Right lobe of liver (tissue), 6 donors: Measurements from ENCODE around the gene DPH1. TPM values are rescaled to one million over a fixed set of nuclear protein-coding genes. Genes with fewer than 3 reads are reported as not detected.

Experiments used
- ATAC-seq, 4 donors: fragments of 200-7000 bp; cut with Tn5 transposase; one replicate each; pipeline ENCODE4 v1.9.1; 2020; ENCODE audit warnings: mild to moderate bottlenecking in 4 of 4, moderate library complexity in 4 of 4
- DNase-seq, 3 donors: peaks; one replicate each; pipeline ENCODE4 v3.0.0-alpha.2; 2020
- H3K27ac ChIP-seq, 3 donors: fragments of 200-600 bp; one replicate each; pipeline ENCODE4 v1.8.0; 2022
- H3K27me3 ChIP-seq, 2 donors: fragments of 200-600 bp; one replicate each; pipeline ENCODE4 v1.8.0; 2022
- H3K36me3 ChIP-seq, 4 donors: fragments of 200-600 bp; sonication (generic) in 1 of 4; one replicate each; pipeline versions ENCODE4 v1.5.1 to v1.8.0; 2017 to 2022; ENCODE audit warnings: control low read depth in 1 of 4
- H3K4me1 ChIP-seq, 4 donors: fragments of 200-600 bp; sonication (generic) in 1 of 4; one replicate each; pipeline versions ENCODE4 v1.5.1 to v1.8.0; 2017 to 2022; ENCODE audit warnings: control low read depth in 1 of 4
- H3K4me3 ChIP-seq, 3 donors: fragments of 200-600 bp; one replicate each; pipeline ENCODE4 v1.8.0; 2022
- H3K9me3 ChIP-seq, 4 donors: fragments of 200-600 bp; sonication (generic) in 1 of 4; one replicate each; pipeline versions ENCODE4 v1.5.1 to v1.8.0; 2017 to 2022; ENCODE audit warnings: control low read depth in 1 of 4
- CTCF ChIP-seq, 4 donors: fragments of 200-600 bp in 3 of 4; fragments of 450-650 bp in 1 of 4; IDR thresholded peaks; one replicate each; pipeline versions ENCODE4 v1.5.1 to v1.8.0; 2016 to 2022; ENCODE audit warnings: antibody characterized with exemption in 4 of 4, mild to moderate bottlenecking in 2 of 4
- POLR2A ChIP-seq: fragments of 450-650 bp; IDR thresholded peaks from one replicate; pipeline ENCODE4 v1.6.1; 2017; ENCODE audit warnings: antibody characterized with exemption, mild to moderate bottlenecking
- WGBS: methylation state at CpG from one replicate; pipeline ENCODE4 v1.1.6; 2018; ENCODE audit warnings: low coverage, low lambda C conversion rate; ENCODE audit not compliant: insufficient coverage; ENCODE audit errors: missing lambda C conversion rate; 5-methylcytosine and 5-hydroxymethylcytosine counted together
- intact Hi-C, 2 donors: fragments of 100-400 bp; cut with DNase I; formaldehyde crosslinking; loops; one replicate each; pipeline versions ENCODE4 v1.11.2 to v1.14.1; 2022
- total RNA-seq, 6 experiments: library from RNA; depleted of rRNA in 2 of 6; stranded (reverse); fragments of >200 nt in 2 of 6; fragmentation: NEBNext Ultra II Directional in 3 of 6; extraction: Animal tissue kit (Norgen Biotek cat#: 25700) in 3 of 6; gene quantifications; one replicate each; pipeline versions ENCODE4 v1.1.0 to v1.2.4, GENCODE V29; 2016 to 2023
- donor health status: DM: no; HTN: yes; CAD: no.
- donor health status: DM: no; HTN: no; CAD: no.
- donor health status: DM: no; HTN: no; CAD: no.
- donor health status: DM: no; HTN: yes; CAD: no.
- donor health status: DM: no; HTN: yes; CAD: no.

The DPH1 gene
- total RNA-seq, 6 experiments from 2014 or later: 20.0 to 41.1 (median 25.4) TPM

- Histone ChIP-seq H3K36me3 (no peaks in the 10 kb centered on the region), H3K27ac (peak overlapping the region in 1 of 3 donors; percentile 9), H3K27me3 (no peaks in the 10 kb centered on the region), H3K4me3 (peak overlapping the region in 1 of 3 donors; percentile 77), H3K4me1 (peaks cover 0 to 40% (median 10%) of the 10 kb centered on the region in 4 donors), H3K9me3 (no peaks in the 10 kb centered on the region)
- ATAC-seq (no peak), DNase-seq (no peak)
- TF ChIP-seq POLR2A (no peak), CTCF (IDR thresholded peaks at IDR 0.05) (no peak)
- intact Hi-C loops: no loop called here
- WGBS: 92% methylated on average over 4 of the region's 4 CpGs
Measured at GRCh38 chr17:1994707-1995106, 35.2 kb upstream of the DPH1 start.

GRCh38 chr17:1995321-1995892 is 34.5 kb upstream of the DPH1 start:
- Histone ChIP-seq H3K4me3 (peak overlapping the region; percentile 22 to 77 (median 34)), H3K9me3 (no peaks in the 10 kb centered on the region), H3K36me3 (no peaks in the 10 kb centered on the region), H3K27me3 (no peaks in the 10 kb centered on the region), H3K27ac (peak overlapping the region; percentile 9 to 57 (median 13)), H3K4me1 (peaks cover 0 to 47% (median 17%) of the 10 kb centered on the region in 4 donors)
- TF ChIP-seq POLR2A (no peak), CTCF (IDR thresholded peaks at IDR 0.05) (no peak)
- DNase-seq (no peak), ATAC-seq (peak; percentile 2 to 43 (median 26))
- intact Hi-C loops: no loop called here
- WGBS: 46% methylated on average over 15 of the region's 16 CpGs

- DNase-seq (peak in 1 of 3 donors; percentile 36), ATAC-seq (peak in 1 of 4 donors; percentile 2)
- Histone ChIP-seq H3K4me3 (peak overlapping the region; percentile 22 to 77 (median 34)), H3K36me3 (no peaks in the 10 kb centered on the region), H3K27ac (peak overlapping the region; percentile 9 to 57 (median 13)), H3K27me3 (no peaks in the 10 kb centered on the region), H3K9me3 (no peaks in the 10 kb centered on the region), H3K4me1 (peaks cover 0 to 52% (median 21%) of the 10 kb centered on the region in 4 donors)
- WGBS: 6% methylated on average over 8 of the region's 14 CpGs
- no peak for TF ChIP-seq CTCF (IDR thresholded peaks at IDR 0.05)
- no peak for TF ChIP-seq POLR2A
- intact Hi-C loops: no loop called here
Measured at GRCh38 chr17:1995907-1996799, 33.8 kb upstream of the DPH1 start.

- H3K4me1 ChIP-seq: peaks cover 0 to 52% (median 21%) of the 10 kb centered on the region in 4 donors
- no peaks in the 10 kb centered on the region for H3K36me3 ChIP-seq
- no peak for ATAC-seq
- peak overlapping the region; percentile 6 to 57 (median 9) for H3K27ac ChIP-seq
- intact Hi-C loops: no loop called here
- DNase-seq: no peak
- no peak for TF ChIP-seq POLR2A
- TF ChIP-seq CTCF (IDR thresholded peaks at IDR 0.05): no peak
- no peaks in the 10 kb centered on the region for H3K9me3 ChIP-seq
- peak overlapping the region in 2 of 3 donors; percentile 22 to 77 for H3K4me3 ChIP-seq
- WGBS: 35% methylated on average over 8 of the region's 9 CpGs
- H3K27me3 ChIP-seq: no peaks in the 10 kb centered on the region
Measured at GRCh38 chr17:1996800-1997288, 33.1 kb upstream of the DPH1 start.
